ENCODE data around the gene TAF5L.
A peak's percentile ranks its signal among the peaks of the same experiment; 100 is the strongest.

TAF5L gene

GRCh38 chr1:229625915-229626831, at the start of gene TAF5L, which contains the start of gene URB2:
Gene TAF5L (minus strand): TSS chr1:229626122. CDS start chr1:229614482, 11,640 bp downstream.
Gene URB2 (plus strand): TSS chr1:229626247. CDS start chr1:229627634, 1,387 bp downstream.
- DNase-seq, result peak; percentile 84

DNA sequence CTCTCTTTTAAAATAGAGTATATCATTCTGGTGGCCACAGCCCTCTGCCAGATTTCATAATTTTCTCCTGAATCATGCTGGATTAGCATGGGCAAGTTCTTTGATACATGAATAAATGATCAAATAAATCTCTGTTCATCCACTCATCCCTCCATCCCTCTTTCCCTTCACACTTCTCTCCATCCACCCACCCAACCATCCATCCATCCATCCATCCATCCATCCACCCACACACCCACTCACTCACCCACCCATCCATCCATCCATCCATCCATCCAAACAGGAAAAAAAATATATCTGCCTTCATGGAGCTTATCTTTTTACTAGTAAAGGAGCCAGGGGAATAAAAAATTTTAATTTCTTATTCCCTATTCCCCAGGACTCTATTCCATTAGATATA, 49.5 kb upstream of the TAF5L start:
- no peak for DNase-seq

DNA sequence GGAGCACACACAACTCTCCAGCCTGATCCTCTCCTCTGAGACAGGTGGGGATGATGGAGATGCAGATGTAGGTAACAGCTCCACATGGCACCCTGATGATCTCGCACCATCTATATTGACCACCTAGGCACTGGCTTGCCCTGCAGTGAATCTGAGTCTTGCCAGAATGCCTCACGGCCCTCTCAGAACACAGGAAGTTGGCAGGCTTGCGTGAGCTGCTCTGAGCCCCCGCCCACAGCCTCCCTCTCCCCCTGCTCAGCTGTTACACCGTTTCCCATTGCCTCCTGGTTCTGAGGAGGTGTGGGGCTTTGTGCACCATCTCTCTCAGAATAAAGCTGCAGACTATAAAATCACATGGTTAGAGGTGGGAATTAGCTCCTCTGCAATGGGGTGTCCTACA, 48.1 kb upstream of the TAF5L start:
- no peak for DNase-seq

DNA sequence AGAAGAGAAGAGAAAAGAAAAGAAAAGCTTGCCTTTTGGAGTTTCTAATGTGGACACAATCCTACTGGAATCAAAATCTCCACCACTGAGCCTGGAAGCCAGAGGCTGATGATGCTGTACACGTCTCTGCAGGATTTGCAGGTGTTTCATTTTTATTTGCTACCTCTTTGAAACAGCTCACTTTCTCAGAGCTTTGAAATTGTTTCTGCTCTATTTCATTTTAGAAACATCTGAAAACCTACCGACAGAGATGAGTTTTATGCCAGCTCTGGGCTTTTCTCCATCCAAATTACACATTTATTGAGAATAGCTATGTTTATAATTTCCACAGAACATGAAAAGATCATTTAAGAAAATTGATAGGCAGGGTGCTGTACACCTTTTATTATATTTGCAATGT, 46.3 kb upstream of the TAF5L start:
- DNase-seq, result no peak

GRCh38 chr1:229671310-229671709, 45.4 kb upstream of the TAF5L start:
- no peak for DNase-seq

GRCh38 chr1:229669333-229669732, 43.4 kb upstream of the TAF5L start:
- no peak for DNase-seq

DNA sequence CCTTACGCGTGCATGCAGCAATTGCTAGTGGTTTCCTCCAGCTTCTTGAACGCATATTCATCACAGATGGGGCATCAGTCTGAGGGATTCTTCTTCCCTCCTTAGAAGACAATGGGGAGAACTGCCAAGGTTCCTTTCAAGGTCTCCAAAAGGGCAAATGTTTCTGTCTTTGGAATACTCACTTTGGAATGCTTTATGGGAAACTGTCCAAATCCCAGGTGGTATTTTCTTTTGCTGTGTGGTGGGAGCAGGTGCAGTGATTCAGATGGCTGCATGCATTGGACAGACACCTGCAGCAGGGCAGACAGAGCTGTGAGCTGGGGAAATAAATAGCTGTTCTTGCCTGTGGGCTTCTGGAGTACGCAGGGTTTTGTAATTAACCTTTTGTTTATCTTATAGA, 40.7 kb upstream of the TAF5L start:
- no peak for DNase-seq

- DNase-seq, result no peak
These were observed 40.1 kb upstream of the TAF5L start for GRCh38 chr1:229665912-229666558.

GRCh38 chr1:229664133-229664689, 38.3 kb upstream of the TAF5L start:
- DNase-seq, result no peak

DNA sequence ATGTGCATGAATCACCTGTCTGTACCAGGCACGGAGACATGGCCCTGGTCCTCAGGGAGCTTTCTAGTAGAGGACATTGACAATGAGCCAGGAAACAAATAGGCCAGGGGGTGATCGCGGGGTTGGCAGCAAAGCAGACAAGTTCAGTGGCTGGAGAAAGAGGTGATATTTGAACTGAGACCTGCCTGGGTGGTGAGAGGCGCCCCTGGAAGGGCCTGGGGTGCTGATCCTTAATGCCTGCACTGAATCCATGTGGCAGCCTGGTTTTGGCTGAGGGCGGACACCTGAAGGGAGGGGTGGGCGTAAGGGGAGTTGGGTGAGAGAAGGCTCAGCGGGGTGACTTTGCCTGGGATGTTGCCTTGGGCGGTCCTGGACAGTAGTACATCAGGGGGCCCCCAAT, 36.0 kb upstream of the TAF5L start:
- DNase-seq, result no peak

DNA sequence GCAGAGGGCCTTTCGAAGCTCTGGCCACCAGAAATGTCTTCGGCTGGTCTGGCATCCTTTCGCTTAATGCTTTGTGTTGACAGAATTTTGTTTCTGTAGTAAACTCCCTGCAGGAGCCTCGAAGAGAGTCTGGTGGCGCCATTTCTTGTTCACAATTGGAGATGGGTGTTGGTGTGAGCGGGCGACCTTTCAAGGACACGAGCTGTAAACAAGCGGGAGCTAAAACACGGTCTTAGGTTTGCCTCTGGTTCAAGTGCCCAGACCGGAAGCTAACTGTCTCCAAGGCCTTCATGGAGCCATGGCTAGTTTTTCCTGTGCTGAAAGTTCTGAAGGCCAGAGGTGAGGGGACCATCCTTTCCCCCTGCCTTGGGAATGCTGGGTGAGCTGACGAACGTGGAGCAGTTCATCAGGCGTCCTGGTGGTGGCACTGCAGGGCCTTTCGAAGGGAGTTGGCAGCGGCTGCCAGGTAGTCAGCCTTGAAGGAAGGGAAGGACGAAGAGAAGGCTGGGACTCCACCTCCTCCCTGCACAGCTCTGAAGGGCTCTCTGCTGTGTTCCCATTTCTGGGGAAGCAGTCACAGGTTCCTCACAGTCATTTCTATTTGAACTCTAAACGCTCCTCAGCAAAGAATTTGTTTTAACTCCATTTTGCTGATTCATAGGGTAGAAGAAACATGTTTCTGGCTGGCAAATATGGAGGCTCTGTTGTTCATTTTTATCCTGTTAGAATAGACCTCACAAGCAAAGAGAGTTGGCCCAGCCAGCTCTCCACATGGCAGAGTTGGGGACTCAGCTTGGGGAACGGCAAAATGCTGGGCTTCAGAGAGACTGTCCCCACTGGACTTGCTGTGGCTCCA, 35.3 kb upstream of the TAF5L start:
- peak; percentile 47 for DNase-seq

DNA sequence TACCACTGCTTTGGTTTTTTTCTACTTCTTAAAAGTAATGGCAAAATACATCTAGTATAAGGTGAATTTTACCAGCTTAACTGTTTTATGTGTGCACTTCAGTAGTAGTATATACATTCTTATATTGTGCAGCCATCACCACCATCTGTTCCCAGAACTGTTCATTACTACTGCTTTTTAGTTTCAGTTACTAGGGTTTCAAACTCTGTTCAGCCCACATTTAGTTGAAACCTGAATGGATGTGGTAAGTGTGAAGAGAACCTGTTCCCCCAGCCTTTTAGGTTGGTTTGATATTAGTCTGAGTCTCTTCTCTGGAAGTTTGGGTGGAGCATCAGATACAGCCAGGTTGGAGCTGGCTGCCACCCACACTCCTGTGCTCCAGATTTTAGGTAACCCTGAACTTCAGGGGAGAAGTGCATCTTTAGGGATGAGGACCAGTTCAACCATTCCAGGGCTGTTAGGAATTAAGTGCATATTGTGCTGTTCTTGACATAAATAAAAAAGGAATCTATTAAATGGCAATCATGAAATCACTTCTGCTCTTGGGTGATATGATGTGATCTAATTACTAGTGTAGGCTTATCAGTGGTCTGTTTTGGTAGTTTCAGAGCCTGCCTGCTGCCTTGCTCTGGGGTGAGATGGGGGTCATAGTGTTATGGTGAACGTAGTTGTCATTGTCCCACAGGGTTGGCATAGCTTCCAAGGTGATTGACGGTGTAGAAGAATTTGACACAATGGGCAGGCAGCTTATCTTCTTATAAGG, 32.3 kb upstream of the TAF5L start:
- DNase-seq, result no peak

- DNase-seq, result no peak
These were observed 29.9 kb upstream of the TAF5L start for GRCh38 chr1:229655781-229656180.

DNA sequence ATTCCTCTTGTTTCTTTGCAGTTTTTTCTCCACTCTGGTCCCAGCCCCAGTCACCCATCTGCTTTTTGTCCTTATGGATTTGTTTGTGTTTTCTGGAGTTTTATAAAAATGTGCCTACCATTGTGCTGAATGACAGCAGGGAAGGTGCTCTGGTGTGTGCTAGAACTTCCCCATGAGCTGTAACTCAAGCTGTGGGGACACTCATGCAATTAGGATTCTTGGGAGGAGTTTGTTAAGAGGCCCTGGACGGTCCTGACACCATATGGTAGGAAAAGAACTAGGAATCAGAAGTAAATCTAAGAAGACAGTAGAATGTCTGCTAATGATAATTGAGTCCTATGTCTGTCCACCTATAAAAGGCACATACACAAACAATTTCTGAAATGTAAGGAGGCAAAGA, 27.5 kb upstream of the TAF5L start:
- no peak for DNase-seq

DNA sequence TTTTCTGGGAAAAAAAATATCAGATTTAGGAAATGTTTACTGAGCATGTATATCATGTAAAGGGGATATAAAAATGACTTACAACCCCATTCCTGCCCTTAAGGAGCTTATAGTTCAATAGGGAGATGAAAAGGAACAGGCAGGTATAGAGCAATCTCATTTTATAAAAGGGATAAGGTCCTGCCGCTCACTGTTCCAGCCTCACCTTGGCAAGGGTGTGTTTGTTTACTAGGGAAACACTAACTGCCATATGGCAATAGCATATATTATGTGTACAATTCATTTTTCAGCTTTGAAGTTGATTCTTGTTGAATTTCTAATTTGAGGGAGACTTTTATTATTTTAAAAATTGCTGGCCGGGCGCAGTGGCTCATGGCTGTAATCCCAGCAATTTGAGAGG, 25.6 kb upstream of the TAF5L start:
- DNase-seq, result no peak

DNA sequence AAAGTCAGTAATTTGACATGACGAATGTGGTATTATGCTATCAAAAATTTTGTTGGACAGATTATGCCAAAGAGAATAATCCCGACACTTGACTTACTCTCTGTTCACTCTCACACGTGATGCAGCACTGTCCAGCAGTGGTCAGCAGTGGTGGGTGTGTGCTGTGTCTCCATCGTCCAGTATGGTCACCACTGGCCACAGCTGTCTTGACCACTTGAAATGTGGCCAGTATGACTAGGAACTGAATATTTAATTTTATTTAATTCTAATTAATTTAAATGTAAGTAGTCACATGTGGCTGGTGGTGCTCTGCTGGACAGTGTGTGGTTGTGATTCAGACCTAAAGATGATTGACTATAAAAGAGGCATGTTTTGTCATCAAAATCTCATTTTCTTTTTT, 24.1 kb upstream of the TAF5L start:
- no peak for DNase-seq

DNA sequence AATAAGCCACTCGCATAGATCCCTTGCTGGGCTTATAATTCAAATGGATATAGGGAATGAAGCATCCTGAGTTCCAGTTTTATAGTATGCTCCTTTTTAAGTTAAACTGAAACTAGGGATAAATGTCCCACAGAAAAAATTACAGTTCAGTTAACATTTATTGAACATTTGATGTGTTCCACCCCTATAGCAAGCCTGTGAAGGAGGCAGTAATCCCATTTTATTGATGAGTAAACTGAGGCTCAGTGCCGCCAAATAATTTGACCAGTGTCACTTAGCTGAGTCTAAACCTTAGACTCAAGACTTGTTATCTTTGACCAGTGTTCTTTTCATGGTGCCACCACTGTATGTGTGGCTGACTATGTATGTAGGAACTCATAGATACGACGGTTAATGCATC, 22.5 kb upstream of the TAF5L start:
- no peak for DNase-seq

- no peak for DNase-seq
These were observed 19.5 kb upstream of the TAF5L start for GRCh38 chr1:229645324-229645993.

DNA sequence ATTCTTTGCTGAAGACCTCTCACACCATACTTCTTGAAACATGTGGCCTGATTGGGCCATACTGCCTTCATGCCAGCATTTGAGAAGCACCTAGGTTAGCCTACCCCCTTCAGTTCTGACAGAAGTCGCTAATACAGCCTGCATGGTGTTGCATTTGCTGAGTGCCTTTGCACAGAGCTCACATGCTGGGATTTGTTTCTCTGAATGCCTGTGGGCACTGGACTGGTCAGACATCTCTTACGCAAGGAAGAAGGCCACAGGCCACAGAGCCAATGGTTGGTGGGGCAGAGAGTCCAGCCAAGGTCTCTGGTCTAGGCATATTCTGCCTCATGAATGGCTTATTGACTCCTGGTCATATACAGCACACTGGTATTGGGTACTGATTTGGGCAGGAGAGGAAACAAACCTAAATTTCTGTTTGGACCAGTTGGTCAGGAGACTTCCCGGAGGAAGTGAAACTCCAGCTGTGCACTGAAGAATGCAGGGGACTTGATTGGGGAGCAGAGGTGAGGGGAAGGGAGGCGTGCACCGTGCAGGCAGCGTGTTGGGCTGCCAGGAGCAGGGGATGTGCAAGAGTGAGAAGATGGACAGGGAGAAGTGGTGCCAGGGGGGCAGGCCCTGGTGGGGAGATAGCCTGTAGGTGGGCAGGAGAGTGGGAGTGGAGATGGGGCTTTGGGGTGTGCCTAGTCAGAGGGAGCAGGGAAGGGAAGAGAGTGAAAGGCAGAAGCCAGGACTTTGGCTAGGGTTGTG, 18.2 kb upstream of the TAF5L start:
- no peak for DNase-seq

DNA sequence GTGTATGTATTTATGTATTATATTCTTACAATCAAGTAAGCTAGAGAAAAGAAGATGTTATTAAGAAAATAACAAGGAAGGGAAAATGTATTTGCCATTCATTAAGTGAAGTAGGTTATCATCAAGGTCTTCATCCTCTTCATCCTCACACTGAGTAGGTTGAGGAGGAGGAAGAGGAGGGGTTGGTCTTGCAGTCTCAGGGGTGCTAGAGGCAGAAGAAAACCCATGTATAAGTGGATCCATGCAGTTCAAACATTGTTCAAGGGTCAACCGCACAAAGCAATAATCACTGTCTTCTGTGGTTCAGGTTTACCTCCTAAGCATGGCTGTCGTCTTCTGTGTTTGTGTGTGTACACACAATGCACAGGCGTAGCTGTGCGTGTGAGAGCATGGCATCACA, 17.0 kb upstream of the TAF5L start:
- no peak for DNase-seq

DNA sequence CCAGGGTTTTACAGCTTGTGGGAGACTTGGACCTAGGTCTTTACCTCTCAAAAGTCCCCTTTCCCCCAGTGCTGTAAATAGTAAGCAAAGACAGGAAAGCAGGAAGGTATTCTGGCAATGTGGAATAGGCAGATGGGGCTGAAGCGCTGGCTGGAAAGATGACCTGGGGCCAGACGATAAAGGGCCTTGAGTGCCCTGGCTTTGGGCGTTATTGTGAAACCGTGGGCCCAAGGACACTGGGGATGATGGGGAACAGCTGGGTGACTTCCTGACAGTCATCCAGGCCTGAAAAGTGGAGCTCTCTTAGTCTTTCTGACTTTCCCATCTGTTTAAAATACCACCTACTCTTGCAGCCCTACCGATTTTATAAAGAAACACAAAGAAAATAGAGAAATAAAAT, 16.5 kb upstream of the TAF5L start:
- DNase-seq, result no peak

Data from NCI-H510A (cell line).